ENCODE measurements around the gene DAPK2. TPM values are rescaled to one million over a fixed set of nuclear protein-coding genes. Genes with fewer than 3 reads are reported as not detected.

The DAPK2 gene
- total RNA-seq, 2 donors from 2014 or later, result 28.8 to 57.6 TPM

GRCh38 chr15:63947228-63947627, 99.1 kb downstream of the DAPK2 start:
- Histone ChIP-seq H3K4me1 (peaks cover 0 to 29% of the 10 kb centered on the region in 2 donors), H3K4me3 (no peak overlapping the region), H3K9me3 (no peaks in the 10 kb centered on the region), H3K36me3 (no peaks in the 10 kb centered on the region), H3K27me3 (no peaks in the 10 kb centered on the region), H3K27ac (peak overlapping the region; percentile 45 to 49)
- DNase-seq (ENCODE audit: low spot score), result peak; percentile 42
- TF ChIP-seq, protein P1, sequence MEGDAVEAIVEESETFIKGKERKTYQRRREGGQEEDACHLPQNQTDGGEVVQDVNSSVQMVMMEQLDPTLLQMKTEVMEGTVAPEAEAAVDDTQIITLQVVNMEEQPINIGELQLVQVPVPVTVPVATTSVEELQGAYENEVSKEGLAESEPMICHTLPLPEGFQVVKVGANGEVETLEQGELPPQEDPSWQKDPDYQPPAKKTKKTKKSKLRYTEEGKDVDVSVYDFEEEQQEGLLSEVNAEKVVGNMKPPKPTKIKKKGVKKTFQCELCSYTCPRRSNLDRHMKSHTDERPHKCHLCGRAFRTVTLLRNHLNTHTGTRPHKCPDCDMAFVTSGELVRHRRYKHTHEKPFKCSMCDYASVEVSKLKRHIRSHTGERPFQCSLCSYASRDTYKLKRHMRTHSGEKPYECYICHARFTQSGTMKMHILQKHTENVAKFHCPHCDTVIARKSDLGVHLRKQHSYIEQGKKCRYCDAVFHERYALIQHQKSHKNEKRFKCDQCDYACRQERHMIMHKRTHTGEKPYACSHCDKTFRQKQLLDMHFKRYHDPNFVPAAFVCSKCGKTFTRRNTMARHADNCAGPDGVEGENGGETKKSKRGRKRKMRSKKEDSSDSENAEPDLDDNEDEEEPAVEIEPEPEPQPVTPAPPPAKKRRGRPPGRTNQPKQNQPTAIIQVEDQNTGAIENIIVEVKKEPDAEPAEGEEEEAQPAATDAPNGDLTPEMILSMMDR (IDR thresholded peaks at IDR 0.05), result no peak

DNA sequence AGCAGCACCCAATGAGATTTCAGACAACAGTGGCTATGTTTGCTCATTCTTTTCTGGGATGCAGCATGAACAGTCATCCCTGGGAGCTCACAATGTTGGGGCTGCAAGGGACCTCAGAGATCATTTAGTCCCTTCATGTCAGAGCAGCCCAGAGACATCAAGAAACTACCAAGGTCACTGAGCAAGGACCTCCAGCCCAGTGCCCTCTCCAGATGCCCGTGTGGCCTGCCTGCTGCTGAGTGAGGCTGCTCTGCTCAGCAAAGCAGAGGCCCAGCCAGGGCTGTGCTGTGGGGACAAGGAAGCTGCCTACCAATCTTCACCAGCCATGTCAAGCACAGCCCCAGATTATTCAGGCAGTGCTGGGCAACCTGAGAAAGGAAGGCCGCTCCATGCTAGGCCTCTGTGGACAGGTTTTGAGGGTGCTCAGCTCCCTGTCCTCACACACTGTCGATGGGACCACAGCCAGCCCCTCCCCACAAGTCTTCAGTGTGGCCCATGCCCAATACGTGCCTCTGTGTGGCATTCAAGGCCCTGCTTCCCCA, 99.7 kb downstream of the DAPK2 start:
- Histone ChIP-seq H3K36me3 (no peaks in the 10 kb centered on the region), H3K4me3 (no peak overlapping the region), H3K27ac (peak overlapping the region; percentile 45 to 49), H3K9me3 (no peaks in the 10 kb centered on the region), H3K4me1 (peaks cover 0 to 35% of the 10 kb centered on the region in 2 donors), H3K27me3 (no peaks in the 10 kb centered on the region)
- TF ChIP-seq, protein P1 (IDR thresholded peaks at IDR 0.05), result no peak
- DNase-seq (ENCODE audit: low spot score), result peak; percentile 50

GRCh38 chr15:63945838-63946298, 100.4 kb downstream of the DAPK2 start:
- TF ChIP-seq, protein P1 (IDR thresholded peaks at IDR 0.05), result no peak
- Histone ChIP-seq H3K4me1 (peaks cover 0 to 38% of the 10 kb centered on the region in 2 donors), H3K36me3 (no peaks in the 10 kb centered on the region), H3K4me3 (no peak overlapping the region), H3K27ac (peak overlapping the region; percentile 45 to 49), H3K9me3 (no peaks in the 10 kb centered on the region), H3K27me3 (no peaks in the 10 kb centered on the region)
- DNase-seq (ENCODE audit: low spot score), result peak; percentile 50

GRCh38 chr15:63945007-63945788, 101.1 kb downstream of the DAPK2 start:
- peaks cover 0 to 44% of the 10 kb centered on the region in 2 donors for H3K4me1 ChIP-seq
- DNase-seq (ENCODE audit: low spot score), result peak; percentile 68
- H3K4me3 ChIP-seq, result no peak overlapping the region
- peak overlapping the region; percentile 45 to 49 for H3K27ac ChIP-seq
- TF ChIP-seq, protein P1 (IDR thresholded peaks at IDR 0.05), result peak; percentile 87 to 91
- H3K27me3 ChIP-seq, result no peaks in the 10 kb centered on the region
- no peaks in the 10 kb centered on the region for H3K9me3 ChIP-seq
- no peaks in the 10 kb centered on the region for H3K36me3 ChIP-seq

DNA sequence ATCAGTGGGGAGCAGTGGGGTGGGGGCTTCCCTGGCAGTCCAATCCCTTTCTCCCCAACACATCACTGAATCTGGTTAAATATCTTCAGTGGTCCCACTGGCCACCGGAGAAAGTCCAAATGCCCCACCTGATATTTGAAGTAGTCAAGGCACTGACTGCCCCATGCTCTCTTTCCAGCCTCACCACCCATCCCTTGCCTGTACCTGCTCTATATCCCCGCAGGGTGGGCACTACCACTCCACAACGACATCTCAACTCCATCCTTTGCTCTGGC, 101.7 kb downstream of the DAPK2 start:
- peak; percentile 36 for DNase-seq (ENCODE audit: low spot score)
- H3K27ac ChIP-seq, result peak overlapping the region; percentile 35 to 49
- no peak overlapping the region for H3K4me3 ChIP-seq

More for the DNA sequence above, 101.7 kb downstream of the DAPK2 start:
- Histone ChIP-seq H3K4me1 (peaks cover 0 to 50% of the 10 kb centered on the region in 2 donors), H3K27me3 (no peaks in the 10 kb centered on the region), H3K9me3 (no peaks in the 10 kb centered on the region), H3K36me3 (no peaks in the 10 kb centered on the region)
- TF ChIP-seq, protein P1 (IDR thresholded peaks at IDR 0.05), result no peak

All from right atrium auricular region (tissue), 2 donors.